Subcutaneous preadipocyte (primary cell): ENCODE results near the gene DEFB131B. TPM values are rescaled to one million over a fixed set of nuclear protein-coding genes. Genes with fewer than 3 reads are reported as not detected.

Experiments
- small RNA-seq: library from RNA; depleted of rRNA; stranded (forward); fragments of <200 nt; gene quantifications from one replicate; pipeline ENCODE3, GENCODE V24; 2012
- total RNA-seq: library from RNA; depleted of rRNA; stranded (reverse); fragments of >200 nt; gene quantifications from 2 replicates; pipeline ENCODE4 v1.2.3, GENCODE V29; 2012

The DEFB131B gene, protein sequence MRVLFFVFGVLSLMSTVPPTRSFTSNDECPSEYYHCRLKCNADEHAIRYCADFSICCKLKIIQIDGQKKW
- not detected in 2 replicates for total RNA-seq

DNA sequence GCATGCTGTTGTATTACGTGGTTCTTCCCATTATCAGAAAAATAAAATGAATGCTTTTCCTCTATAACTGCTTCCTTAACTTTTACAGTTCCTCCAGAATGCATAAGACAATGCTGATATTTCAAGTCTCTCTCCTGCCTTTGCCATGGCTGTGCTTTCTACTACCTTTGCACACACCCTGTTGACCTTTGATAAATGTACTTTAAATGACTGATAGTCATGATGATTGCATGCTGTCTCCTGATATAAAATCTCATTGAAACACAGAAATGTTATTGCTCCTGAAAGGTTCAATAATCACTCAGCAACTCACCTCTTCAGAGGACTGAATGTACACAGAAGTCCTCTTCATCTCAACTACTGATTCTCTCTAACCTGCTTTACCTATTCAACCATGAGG lies at the start of gene DEFB131B:
Gene DEFB131B (plus strand): TSS at position 395 of the 400 bp plus-strand sequence. CDS start 0 bp downstream, at position 395.

DNA sequence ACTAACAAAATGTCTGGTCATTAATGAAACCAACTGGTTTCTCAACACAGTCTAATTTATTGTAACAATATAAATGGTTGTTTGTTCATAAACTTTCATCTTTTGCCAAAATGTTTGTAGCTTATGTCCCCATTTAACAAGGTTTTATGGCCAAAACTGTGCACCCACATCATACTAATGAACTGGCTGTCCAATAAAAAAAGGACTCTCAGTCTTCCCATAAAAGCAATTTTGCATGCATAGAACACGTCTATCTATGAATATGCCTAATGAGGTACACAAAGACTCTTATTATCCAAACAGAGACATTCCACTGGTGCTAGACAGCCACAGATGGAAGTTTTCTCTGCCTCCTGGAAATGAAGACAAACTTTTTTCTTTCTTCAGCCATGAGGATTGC lies 45.4 kb upstream of the DEFB131B start, which contains the start of gene DEFB108B:
Gene DEFB108B (plus strand): TSS at position 390 of the 400 bp plus-strand sequence. CDS start 0 bp downstream, at position 390.

DNA sequence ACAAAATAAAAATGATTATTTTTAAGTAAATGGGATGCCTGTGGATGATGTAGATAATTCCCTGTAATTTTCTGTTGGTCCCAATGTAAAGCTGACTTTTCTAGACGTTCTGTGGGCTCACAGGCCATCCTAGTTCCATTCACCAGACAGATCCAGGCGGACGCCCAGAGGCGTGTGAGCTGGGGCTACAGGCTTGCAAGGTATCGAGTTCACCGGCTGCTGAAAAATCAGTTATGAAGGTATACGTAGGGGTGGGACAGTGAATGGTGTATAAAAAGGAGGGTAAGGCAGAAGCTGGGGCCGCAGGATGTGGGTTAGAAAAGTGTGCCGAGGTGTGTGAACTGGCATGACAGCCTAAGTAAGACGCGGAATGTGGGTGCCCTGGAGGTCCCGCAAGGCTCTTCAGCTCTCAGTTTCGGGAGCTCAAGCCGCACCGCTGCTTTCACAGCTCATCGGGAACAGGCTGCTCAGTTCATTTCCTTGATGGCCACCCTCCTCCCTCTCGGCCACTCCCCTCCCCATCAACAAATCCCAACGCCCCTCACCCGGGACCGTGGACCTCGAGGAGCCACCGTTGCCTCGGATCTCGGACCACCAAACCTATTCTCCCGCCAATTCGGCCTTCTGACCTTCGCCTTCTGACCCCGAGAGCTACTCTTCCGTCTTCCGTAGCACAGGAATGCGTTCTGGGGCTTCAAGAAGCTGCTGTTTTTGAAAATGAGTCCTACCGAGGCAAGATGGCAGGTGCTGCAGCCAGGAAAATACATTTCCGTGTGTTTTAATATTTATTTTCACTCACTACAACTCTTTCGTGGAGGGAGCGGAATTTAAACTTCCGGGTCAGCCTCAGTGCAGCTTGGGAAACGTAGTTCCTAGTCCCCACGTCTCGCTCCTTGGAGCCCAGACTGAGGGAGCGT lies 49.8 kb downstream of the DEFB131B start, which contains the start of gene XNDC1N:
Gene XNDC1N (minus strand): TSS at position 775 of the 917 bp plus-strand sequence. CDS start 5,241 bp downstream, outside the sequence.

DNA sequence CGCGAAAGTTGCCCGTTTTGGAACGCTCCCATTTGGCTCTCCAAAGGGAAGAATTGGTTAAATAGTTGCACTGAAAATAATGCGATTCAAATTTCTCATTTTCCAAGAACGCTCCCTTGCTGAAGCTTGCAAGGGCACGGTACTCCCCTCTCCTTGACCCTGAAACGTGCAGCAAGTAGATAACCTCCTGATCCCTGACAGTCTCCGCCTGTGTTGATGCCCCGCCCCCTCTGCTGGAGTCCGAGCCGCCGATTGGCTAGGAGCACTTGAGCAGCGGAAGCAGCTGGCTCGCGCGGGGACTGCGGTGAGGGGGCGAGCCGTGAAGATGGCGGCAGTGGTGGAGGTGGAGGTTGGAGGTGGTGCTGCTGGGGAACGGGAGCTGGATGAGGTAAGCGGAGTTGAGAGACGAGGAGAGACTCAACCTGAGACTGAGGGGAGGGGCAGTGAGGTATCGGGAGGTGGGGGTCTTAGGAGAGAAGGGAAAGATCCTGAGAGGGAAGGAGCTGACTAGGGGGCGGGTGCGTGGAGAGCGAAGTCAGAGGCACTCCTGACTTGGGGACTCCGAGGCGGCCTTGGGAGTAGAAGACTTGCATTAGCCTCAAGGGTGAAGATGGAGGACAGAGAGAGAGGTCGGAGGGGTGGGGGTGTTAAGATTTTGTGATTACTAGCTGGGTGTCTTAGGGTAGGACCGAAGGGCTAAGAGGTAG lies 50.6 kb downstream of the DEFB131B start, which contains the start of gene RNF121:
Gene RNF121 (plus strand): TSS at position 310 of the 707 bp plus-strand sequence. CDS start 16 bp downstream, at position 326.

Small RNA genes within 50 kb of the gene (small RNA-seq; reads per million reads assigned to genes)
- not detected for gene RNA5SP342

Other genes with a start within 250 kb of the DEFB131B start
- not detected in 2 replicates for gene DEFB108B, start 45.3 kb upstream of the DEFB131B start, total RNA-seq
- 6.6 and 12.3 TPM in 2 replicates for gene XNDC1N, start 50.1 kb downstream of the DEFB131B start, total RNA-seq
- gene RNF121, start 50.6 kb downstream of the DEFB131B start, total RNA-seq = 12.5 and 17.4 TPM in 2 replicates
- gene IL18BP, start 120.5 kb downstream of the DEFB131B start, total RNA-seq = 2.2 and 3.5 TPM in 2 replicates
- 104 and 145 TPM in 2 replicates for gene NUMA1, start 202.1 kb downstream of the DEFB131B start, total RNA-seq
- 5.9 and 6.2 TPM in 2 replicates for gene LRRC51, start 202.4 kb downstream of the DEFB131B start, total RNA-seq
- 103 and 134 TPM in 2 replicates for gene LAMTOR1, start 224.8 kb downstream of the DEFB131B start, total RNA-seq
- under 0.01 TPM in 1 of 2 replicates, not detected in the other for gene TOMT, start 227.5 kb downstream of the DEFB131B start, total RNA-seq
- gene ANAPC15, start 234.2 kb downstream of the DEFB131B start, total RNA-seq = 21.1 and 38.6 TPM in 2 replicates